Caco-2 (cell line): ENCODE results near the gene TRIM21. TPM values are rescaled to one million over a fixed set of nuclear protein-coding genes. Genes with fewer than 3 reads are reported as not detected.

Source experiments
- BruUV-seq: library from RNA; stranded (reverse); fragments of 400-500 nt; replicated peaks from 2 replicates; lab custom pipeline; 2021; lab: Mats Ljungman, UMichigan
- CTCF ChIA-PET: fragments of 300-600 bp; sonication (Branson Sonifier 250); formaldehyde crosslinking; loops from one replicate; lab custom pipeline; 2022; ENCODE audit warnings: antibody characterized with exemption; lab: Charles Lee
- POLR2A ChIA-PET: fragments of 300-600 bp; sonication (Branson Sonifier 250); formaldehyde crosslinking; loops from one replicate; lab custom pipeline; 2022; ENCODE audit warnings: antibody characterized with exemption; lab: Charles Lee
- DNase-seq, 2 experiments: peaks; one replicate each; pipeline versions ENCODE4 v3.0.0 to v3.0.0-alpha.2; 2020 to 2022
- H3K27me3 ChIP-seq: replicated peaks from 2 replicates; pipeline ENCODE4 v1.6.0; 2011; ENCODE audit warnings: low read length; ENCODE audit not compliant: control insufficient read depth, insufficient read depth
- H3K36me3 ChIP-seq: 2 replicates; pipeline ENCODE4 v1.5.1; 2011; ENCODE audit warnings: low read length; ENCODE audit not compliant: control insufficient read depth, insufficient read depth
- H3K4me1 ChIP-seq: fragments of 250-450 bp; sonication (Bioruptor Pico); 2 replicates; pipeline ENCODE4 v1.5.1; 2020; ENCODE audit warnings: mild to moderate bottlenecking
- H3K4me3 ChIP-seq: 2 replicates; pipeline ENCODE4 v1.5.1; 2011; ENCODE audit warnings: low read depth, mild to moderate bottlenecking, control low read depth, low read length
- H3K9me3 ChIP-seq: fragments of 250-450 bp; sonication (Bioruptor Pico); 2 replicates; pipeline ENCODE4 v1.5.1; 2020; ENCODE audit warnings: mild to moderate bottlenecking, moderate library complexity
- H3K27ac Mint-ChIP-seq: one replicate; pipeline ENCODE4 v1.8.0; 2022; ENCODE audit warnings: mixed read lengths; ENCODE audit not compliant: unreplicated experiment
- H3K27me3 Mint-ChIP-seq: one replicate; pipeline ENCODE4 v1.8.0; 2022; ENCODE audit warnings: mixed read lengths; ENCODE audit not compliant: insufficient read depth, unreplicated experiment
- H3K36me3 Mint-ChIP-seq: one replicate; pipeline ENCODE4 v1.8.0; 2022; ENCODE audit warnings: mild to moderate bottlenecking, mixed read lengths; ENCODE audit not compliant: insufficient read depth, unreplicated experiment
- H3K4me1 Mint-ChIP-seq: one replicate; pipeline ENCODE4 v1.8.0; 2022; ENCODE audit warnings: low read depth, mixed read lengths; ENCODE audit not compliant: unreplicated experiment
- H3K4me3 Mint-ChIP-seq: one replicate; pipeline ENCODE4 v1.8.0; 2022; ENCODE audit warnings: mild to moderate bottlenecking, moderate library complexity, mixed read lengths; ENCODE audit not compliant: unreplicated experiment
- H3K9me3 Mint-ChIP-seq: one replicate; pipeline ENCODE4 v1.8.0; 2022; ENCODE audit warnings: mixed read lengths; ENCODE audit not compliant: unreplicated experiment
- CTCF ChIP-seq, 2 experiments: fragments of 200-600 bp in 1 of 2; IDR thresholded peaks; 1 replicate in 1 of 2; 2 replicates in 1 of 2; pipeline versions ENCODE4 v1.5.1 to v1.8.0; 2011 to 2022; ENCODE audit warnings: antibody characterized with exemption in 1 of 2, control low read depth in 1 of 2, inconsistent platforms in 1 of 2, low read depth in 1 of 2, low read length in 1 of 2, mild to moderate bottlenecking in 1 of 2, moderate library complexity in 1 of 2; ENCODE audit not compliant: insufficient read depth in 1 of 2, severe bottlenecking in 1 of 2, unreplicated experiment in 1 of 2
- intact Hi-C: fragments of 100-400 bp; cut with micrococcal nuclease; formaldehyde crosslinking; loops from one replicate; pipeline ENCODE4 v1.10.0; 2022; ENCODE audit not compliant: unreplicated experiment
- total RNA-seq: library from RNA; stranded (reverse); gene quantifications from 2 replicates; pipeline ENCODE4 v1.2.3, GENCODE V29; 2022

The TRIM21 gene
- total RNA-seq, 1 experiment from 2014 or later: 6.1 TPM

GRCh38 chr11:4436411-4436810 lies 42.9 kb upstream of the TRIM21 start:
- DNase-seq: no peak
- ChIA-PET CTCF (no interaction called here), POLR2A (no interaction called here)
- Mint-ChIP-seq H3K9me3 (no peaks in the 10 kb centered on the region), H3K4me1 (no peaks in the 10 kb centered on the region), H3K4me3 (no peak overlapping the region), H3K27ac (no peak overlapping the region), H3K36me3 (no peaks in the 10 kb centered on the region), H3K27me3 (peaks cover 12% of the 10 kb centered on the region)
- Histone ChIP-seq H3K36me3 (no peaks in the 10 kb centered on the region), H3K4me3 (no peak overlapping the region), H3K27me3 (no peaks in the 10 kb centered on the region), H3K4me1 (no peaks in the 10 kb centered on the region), H3K9me3 (no peaks in the 10 kb centered on the region)
- no peak for TF ChIP-seq CTCF (IDR thresholded peaks at IDR 0.05; ENCODE audit: insufficient read depth in 1 of 2, low read depth in 1 of 2, low read length in 1 of 2, severe bottlenecking in 1 of 2, unreplicated experiment in 1 of 2)
- no TSS peak for BruUV-seq
- intact Hi-C loops: no loop called here

- no peak overlapping the region for H3K4me3 Mint-ChIP-seq
- Histone ChIP-seq H3K9me3 (no peaks in the 10 kb centered on the region), H3K4me1 (peaks cover 21% of the 10 kb centered on the region), H3K4me3 (no peak overlapping the region), H3K36me3 (no peaks in the 10 kb centered on the region), H3K27me3 (no peaks in the 10 kb centered on the region)
- no peaks in the 10 kb centered on the region for H3K9me3 Mint-ChIP-seq
- H3K36me3 Mint-ChIP-seq: no peaks in the 10 kb centered on the region
- intact Hi-C loops: no loop called here
- no TSS peak for BruUV-seq
- ChIA-PET POLR2A (no interaction called here), CTCF (no interaction called here)
- no peak for TF ChIP-seq CTCF (IDR thresholded peaks at IDR 0.05; ENCODE audit: insufficient read depth in 1 of 2, low read depth in 1 of 2, low read length in 1 of 2, severe bottlenecking in 1 of 2, unreplicated experiment in 1 of 2)
- no peak overlapping the region for H3K27ac Mint-ChIP-seq
- DNase-seq: no peak
- H3K27me3 Mint-ChIP-seq: peaks cover 9% of the 10 kb centered on the region
- H3K4me1 Mint-ChIP-seq: no peaks in the 10 kb centered on the region
Measured at GRCh38 chr11:4433856-4434255, 40.4 kb upstream of the TRIM21 start.

- H3K9me3 ChIP-seq: peaks cover 3% of the 10 kb centered on the region; the same call in 1 of the 2 replicates
- H3K27me3 ChIP-seq: no peaks in the 10 kb centered on the region
- Mint-ChIP-seq H3K9me3 (no peaks in the 10 kb centered on the region), H3K4me3 (no peak overlapping the region), H3K4me1 (no peaks in the 10 kb centered on the region), H3K36me3 (no peaks in the 10 kb centered on the region), H3K27me3 (peaks cover 3% of the 10 kb centered on the region), H3K27ac (no peak overlapping the region)
- ChIA-PET CTCF (no interaction called here), POLR2A (no interaction called here)
- no peak for TF ChIP-seq CTCF (IDR thresholded peaks at IDR 0.05; ENCODE audit: insufficient read depth in 1 of 2, low read depth in 1 of 2, low read length in 1 of 2, severe bottlenecking in 1 of 2, unreplicated experiment in 1 of 2)
- no peak overlapping the region for H3K4me3 ChIP-seq
- H3K36me3 ChIP-seq: no peaks in the 10 kb centered on the region
- H3K4me1 ChIP-seq: peaks cover 21% of the 10 kb centered on the region
- no TSS peak for BruUV-seq
- intact Hi-C loops: no loop called here
- peak; percentile 27 to 82 for DNase-seq
Measured at GRCh38 chr11:4430051-4430450, 36.5 kb upstream of the TRIM21 start.
